OCI-LY7 (cell line): ENCODE results near the gene RPL13. TPM values are rescaled to one million over a fixed set of nuclear protein-coding genes. Genes with fewer than 3 reads are reported as not detected.

Experiments
- BruUV-seq: library from RNA; stranded (reverse); fragments of 400-500 nt; replicated peaks from 2 replicates; lab custom pipeline; 2021; lab: Mats Ljungman, UMichigan
- CTCF ChIA-PET: fragments of 300-600 bp; sonication (Branson Sonifier 250); formaldehyde crosslinking; loops from one replicate; lab custom pipeline; 2022; ENCODE audit warnings: antibody characterized with exemption; ENCODE audit not compliant: unreplicated experiment; lab: Charles Lee
- POLR2A ChIA-PET: fragments of 300-600 bp; sonication (Branson Sonifier 250); formaldehyde crosslinking; loops from one replicate; lab custom pipeline; 2022; ENCODE audit warnings: antibody characterized with exemption; lab: Charles Lee
- DNase-seq: peaks from one replicate; pipeline ENCODE4 v3.0.0-alpha.2; 2015; ENCODE audit warnings: low spot score
- H2AFZ ChIP-seq: fragments of 200-600 bp; sonication (generic), shearing (Covaris generic); 2 replicates; pipeline ENCODE4 v1.6.1; 2014; ENCODE audit warnings: mild to moderate bottlenecking, antibody characterized with exemption, low read length, moderate library complexity
- H3K27ac ChIP-seq: fragments of 200-600 bp; sonication (generic); 2 replicates; pipeline ENCODE4 v1.5.1; 2014; ENCODE audit warnings: mixed run types, low read depth, mild to moderate bottlenecking, moderate library complexity, low read length, inconsistent platforms; ENCODE audit not compliant: poor library complexity, severe bottlenecking
- H3K36me3 ChIP-seq: fragments of 200-600 bp; sonication (generic); 2 replicates; pipeline ENCODE4 v1.6.1; 2014; ENCODE audit warnings: mild to moderate bottlenecking, antibody characterized with exemption, low read length, moderate library complexity, mixed read lengths; ENCODE audit not compliant: insufficient read depth
- H3K4me1 ChIP-seq: fragments of 200-600 bp; sonication (generic); 2 replicates; pipeline ENCODE4 v1.5.1; 2014; ENCODE audit warnings: mild to moderate bottlenecking, low read length; ENCODE audit not compliant: insufficient read depth, poor library complexity, severe bottlenecking
- H3K4me2 ChIP-seq: fragments of 200-600 bp; sonication (generic); 2 replicates; pipeline ENCODE4 v1.6.1; 2014; ENCODE audit warnings: mild to moderate bottlenecking, low read length
- H3K4me3 ChIP-seq: fragments of 200-600 bp; sonication (generic); 2 replicates; pipeline ENCODE4 v1.5.1; 2014; ENCODE audit warnings: mild to moderate bottlenecking, low read depth, low read length; ENCODE audit not compliant: poor library complexity, severe bottlenecking
- H3K79me2 ChIP-seq: fragments of 200-600 bp; sonication (generic); 2 replicates; pipeline ENCODE4 v1.6.1; 2016; ENCODE audit warnings: low read depth, mild to moderate bottlenecking, low read length, moderate library complexity, mixed read lengths; ENCODE audit not compliant: insufficient read depth
- H3K9me2 ChIP-seq: fragments of 200-600 bp; sonication (generic); 2 replicates; pipeline ENCODE4 v1.6.1; 2016; ENCODE audit warnings: mild to moderate bottlenecking, low read length, mixed read lengths; ENCODE audit not compliant: insufficient read depth
- H3K9me3 ChIP-seq: fragments of 200-600 bp; sonication (generic); 2 replicates; pipeline ENCODE4 v1.6.1; 2014; ENCODE audit warnings: mild to moderate bottlenecking, mixed run types, low read length, mixed read lengths
- H4K20me1 ChIP-seq: fragments of 200-600 bp; sonication (generic); 2 replicates; pipeline ENCODE4 v1.6.1; 2014; ENCODE audit warnings: mild to moderate bottlenecking, antibody characterized with exemption, low read length, moderate library complexity, mixed read lengths; ENCODE audit not compliant: insufficient read depth
- EZH2phosphoT487 ChIP-seq: fragments of 200-600 bp; sonication (generic); IDR thresholded peaks from 2 replicates; pipeline ENCODE4 v1.6.1; 2018; ENCODE audit warnings: low read depth, borderline replicate concordance, mild to moderate bottlenecking, mixed run types, antibody characterized with exemption, low read length, moderate library complexity, mixed read lengths
- intact Hi-C: fragments of 100-400 bp; cut with micrococcal nuclease; formaldehyde crosslinking; loops from one replicate; pipeline ENCODE4 v1.10.0; 2022; ENCODE audit not compliant: unreplicated experiment
- total RNA-seq, 2 experiments: library from RNA; depleted of rRNA in 1 of 2; stranded (reverse); fragments of >200 nt in 1 of 2; shearing (Covaris generic) in 1 of 2; gene quantifications; 2 replicates each; pipeline ENCODE4 v1.2.3, GENCODE V29; 2014 to 2022
- TF ChIP-seq, protein P1 (sequence below): fragments of 200-600 bp; sonication (generic); conservative IDR thresholded peaks from 2 replicates; pipeline ENCODE4 v1.5.1; 2014; ENCODE audit warnings: mild to moderate bottlenecking, antibody characterized with exemption, low read length, moderate library complexity, mixed read lengths

The RPL13 gene
- total RNA-seq, 2 experiments from 2014 or later, result 2,928 to 9,791 TPM

GRCh38 chr16:89545044-89545830, 15.2 kb upstream of the RPL13 start:
- POLR2A ChIA-PET, result no interaction called here

DNA sequence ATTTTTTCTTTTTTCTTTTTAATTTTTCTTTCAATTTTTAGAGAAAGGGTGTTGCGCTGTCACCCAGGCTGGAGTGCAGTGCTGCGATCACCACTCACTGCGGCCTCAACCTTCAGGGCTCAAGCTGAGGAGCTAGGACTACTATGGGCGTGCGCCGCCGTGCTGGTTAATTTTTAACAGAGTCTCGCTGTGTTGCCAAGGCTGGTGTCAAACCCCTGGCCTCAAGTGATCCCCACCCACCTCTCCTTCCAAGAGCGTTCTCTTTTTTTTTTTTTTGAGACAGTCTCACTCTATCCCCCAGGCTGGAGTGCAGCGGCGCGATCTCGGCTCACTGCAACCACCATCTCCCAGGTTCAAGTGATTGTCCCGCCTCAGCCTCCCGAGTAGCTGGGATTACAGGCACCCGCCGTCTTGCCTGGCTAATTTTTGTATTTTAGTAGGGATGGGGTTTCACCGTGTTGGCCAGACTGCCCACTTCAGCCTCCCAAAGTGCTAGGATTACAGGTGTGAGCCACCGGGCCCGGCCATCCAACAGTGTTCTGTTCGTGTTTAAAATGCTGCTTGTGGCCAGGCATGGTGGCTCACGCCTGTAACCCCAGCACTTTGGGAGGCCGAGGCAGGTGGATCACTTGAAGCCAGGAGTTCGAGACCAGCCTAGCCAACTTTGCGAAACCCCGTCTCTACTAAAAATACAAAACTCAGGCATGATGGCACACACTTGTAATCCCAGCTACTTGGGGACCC, 14.5 kb upstream of the RPL13 start:
- POLR2A ChIA-PET, result no interaction called here
- CTCF ChIA-PET, result no interaction called here

More at GRCh38 chr16:89545044-89545830, 15.2 kb upstream of the RPL13 start:
- Histone ChIP-seq H3K4me3 (no peak overlapping the region), H3K9me3 (no peaks in the 10 kb centered on the region), H3K4me1 (peaks cover 4% of the 10 kb centered on the region), H4K20me1 (no peaks in the 10 kb centered on the region), H2AFZ (no peak overlapping the region), H3K27ac (no peak overlapping the region), H3K79me2 (no peaks in the 10 kb centered on the region), H3K9me2 (no peaks in the 10 kb centered on the region), H3K36me3 (peaks cover 43% of the 10 kb centered on the region; the same call in 1 of the 2 replicates), H3K4me2 (no peak overlapping the region)
- intact Hi-C loops, result no loop called here
- TF ChIP-seq, protein P1, sequence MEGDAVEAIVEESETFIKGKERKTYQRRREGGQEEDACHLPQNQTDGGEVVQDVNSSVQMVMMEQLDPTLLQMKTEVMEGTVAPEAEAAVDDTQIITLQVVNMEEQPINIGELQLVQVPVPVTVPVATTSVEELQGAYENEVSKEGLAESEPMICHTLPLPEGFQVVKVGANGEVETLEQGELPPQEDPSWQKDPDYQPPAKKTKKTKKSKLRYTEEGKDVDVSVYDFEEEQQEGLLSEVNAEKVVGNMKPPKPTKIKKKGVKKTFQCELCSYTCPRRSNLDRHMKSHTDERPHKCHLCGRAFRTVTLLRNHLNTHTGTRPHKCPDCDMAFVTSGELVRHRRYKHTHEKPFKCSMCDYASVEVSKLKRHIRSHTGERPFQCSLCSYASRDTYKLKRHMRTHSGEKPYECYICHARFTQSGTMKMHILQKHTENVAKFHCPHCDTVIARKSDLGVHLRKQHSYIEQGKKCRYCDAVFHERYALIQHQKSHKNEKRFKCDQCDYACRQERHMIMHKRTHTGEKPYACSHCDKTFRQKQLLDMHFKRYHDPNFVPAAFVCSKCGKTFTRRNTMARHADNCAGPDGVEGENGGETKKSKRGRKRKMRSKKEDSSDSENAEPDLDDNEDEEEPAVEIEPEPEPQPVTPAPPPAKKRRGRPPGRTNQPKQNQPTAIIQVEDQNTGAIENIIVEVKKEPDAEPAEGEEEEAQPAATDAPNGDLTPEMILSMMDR, result no peak
- TF ChIP-seq EZH2phosphoT487, result no peak
- no peak for DNase-seq
- no TSS peak for BruUV-seq
- CTCF ChIA-PET, result no interaction called here

More for the DNA sequence above, 14.5 kb upstream of the RPL13 start:
- Histone ChIP-seq H3K9me3 (no peaks in the 10 kb centered on the region), H3K4me2 (no peak overlapping the region), H4K20me1 (no peaks in the 10 kb centered on the region), H3K79me2 (no peaks in the 10 kb centered on the region), H3K4me3 (no peak overlapping the region), H3K9me2 (no peaks in the 10 kb centered on the region), H3K36me3 (peaks cover 43% of the 10 kb centered on the region; the same call in 1 of the 2 replicates), H2AFZ (no peak overlapping the region), H3K27ac (no peak overlapping the region), H3K4me1 (peaks cover 4% of the 10 kb centered on the region)
- intact Hi-C loops, result no loop called here
- BruUV-seq, result no TSS peak
- DNase-seq, result no peak
- TF ChIP-seq, protein P1, result no peak
- TF ChIP-seq EZH2phosphoT487, result no peak
